GM23248 (cell line): ENCODE measurements around the gene TLR8.

Source experiments
- EZH2 ChIP-seq: fragments of 200-600 bp; sonication (generic); IDR thresholded peaks from 2 replicates; pipeline ENCODE4 v1.6.1; 2018; ENCODE audit warnings: antibody characterized with exemption, mild to moderate bottlenecking; ENCODE audit not compliant: insufficient read depth, poor library complexity, severe bottlenecking
- EZH2phosphoT487 ChIP-seq: fragments of 200-600 bp; sonication (generic); IDR thresholded peaks from 2 replicates; pipeline ENCODE4 v1.6.1; 2018; ENCODE audit warnings: antibody characterized with exemption, moderate library complexity, mild to moderate bottlenecking, low read depth; ENCODE audit not compliant: insufficient read depth

DNA sequence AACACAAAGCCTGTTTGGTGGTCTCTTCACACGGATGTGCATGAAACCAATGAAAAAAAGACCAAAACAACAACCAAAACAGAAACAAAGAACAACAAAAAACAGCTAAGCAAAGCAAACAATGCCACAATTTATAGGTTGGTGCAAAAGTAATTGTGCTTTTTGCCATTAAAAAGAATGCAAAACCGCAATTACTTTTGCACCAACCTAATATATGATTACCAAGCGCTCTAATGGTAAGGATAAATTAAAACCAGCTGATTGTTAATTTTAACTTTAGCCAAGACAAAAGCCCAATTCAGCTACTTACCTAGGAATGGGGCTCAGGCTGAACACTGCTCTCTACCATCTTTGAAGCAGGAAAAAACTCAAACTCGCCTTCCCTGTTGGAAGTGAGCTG lies 39.1 kb downstream of the TLR8 start:
- TF ChIP-seq EZH2 (no peak), EZH2phosphoT487 (no peak)
